HEK293T (cell line): ENCODE measurements around the gene SLC2A13.

Experiments
- CTCF ChIA-PET: fragments of 350-600 bp; formaldehyde crosslinking; extraction: SDS; loops from one replicate; lab custom pipeline; 2021; ENCODE audit warnings: antibody characterized with exemption, inconsistent platforms; lab: Yijun Ruan, JAX
- POLR2A ChIA-PET: fragments of 350-600 bp; formaldehyde crosslinking; extraction: SDS; loops from one replicate; lab custom pipeline; 2020; ENCODE audit warnings: antibody characterized with exemption, inconsistent platforms; lab: Yijun Ruan, JAX
- DNase-seq: peaks from one replicate; pipeline ENCODE4 v3.0.0; 2012; ENCODE audit warnings: mixed read lengths; ENCODE audit errors: extremely low spot score
- ARNT ChIP-seq: fragments of 450-650 bp; IDR thresholded peaks from 2 replicates; pipeline ENCODE4 v1.6.1; 2017; ENCODE audit warnings: mild to moderate bottlenecking
- BHLHE40 ChIP-seq: fragments of 450-650 bp; IDR thresholded peaks from 2 replicates; pipeline ENCODE4 v1.6.1; 2016; ENCODE audit warnings: mild to moderate bottlenecking, moderate library complexity, borderline replicate concordance
- CTBP1 ChIP-seq: fragments of 450-650 bp; IDR thresholded peaks from 2 replicates; pipeline ENCODE4 v1.6.1; 2016; ENCODE audit warnings: borderline replicate concordance
- ELF4 ChIP-seq: fragments of 450-650 bp; IDR thresholded peaks from 2 replicates; pipeline ENCODE4 v1.6.1; 2017; ENCODE audit warnings: antibody characterized with exemption
- FOXA1 ChIP-seq: fragments of 450-650 bp; IDR thresholded peaks from 2 replicates; pipeline ENCODE4 v1.6.1; 2016; ENCODE audit warnings: mild to moderate bottlenecking
- FOXK2 ChIP-seq: fragments of 450-650 bp; IDR thresholded peaks from 2 replicates; pipeline ENCODE4 v1.6.1; 2016; ENCODE audit warnings: mild to moderate bottlenecking
- FOXM1 ChIP-seq: fragments of 450-650 bp; IDR thresholded peaks from 2 replicates; pipeline ENCODE4 v1.6.1; 2017; ENCODE audit warnings: mild to moderate bottlenecking, borderline replicate concordance
- HDGF ChIP-seq: fragments of 450-650 bp; IDR thresholded peaks from 2 replicates; pipeline ENCODE4 v1.6.1; 2017; ENCODE audit warnings: antibody characterized with exemption, borderline replicate concordance
- L3MBTL2 ChIP-seq: fragments of 450-650 bp; conservative IDR thresholded peaks from 2 replicates; pipeline ENCODE4 v1.6.1; 2016; ENCODE audit warnings: mild to moderate bottlenecking
- LEF1 ChIP-seq: fragments of 450-650 bp; IDR thresholded peaks from 2 replicates; pipeline ENCODE4 v1.6.1; 2017; ENCODE audit warnings: mild to moderate bottlenecking, borderline replicate concordance
- NFRKB ChIP-seq: fragments of 450-650 bp; IDR thresholded peaks from 2 replicates; pipeline ENCODE4 v1.6.1; 2016; ENCODE audit warnings: mild to moderate bottlenecking, moderate library complexity
- SP1 ChIP-seq: fragments of 450-650 bp; IDR thresholded peaks from 2 replicates; pipeline ENCODE4 v1.6.1; 2017
- SUZ12 ChIP-seq: fragments of 450-650 bp; IDR thresholded peaks from 2 replicates; pipeline ENCODE4 v1.6.1; 2016; ENCODE audit warnings: mild to moderate bottlenecking
- TARDBP ChIP-seq: fragments of 450-650 bp; IDR thresholded peaks from 2 replicates; pipeline ENCODE4 v1.6.1; 2016
- ZNF384 ChIP-seq: fragments of 450-650 bp; IDR thresholded peaks from 2 replicates; pipeline ENCODE4 v1.6.1; 2016
- TF ChIP-seq, protein P1 (sequence below): fragments of 450-650 bp; IDR thresholded peaks from 2 replicates; pipeline ENCODE4 v1.6.1; 2016

The SLC2A13 gene

GRCh38 chr12:40103043-40103442 is 2.8 kb downstream of the SLC2A13 start:
- TF ChIP-seq FOXK2 (no peak), HDGF (no peak), LEF1 (no peak), L3MBTL2 (no peak), BHLHE40 (no peak), SUZ12 (no peak), ELF4 (no peak), ARNT (no peak), ZNF384 (no peak), TARDBP (no peak), SP1 (no peak), FOXA1 (no peak), CTBP1 (no peak)
- TF ChIP-seq, protein P1, sequence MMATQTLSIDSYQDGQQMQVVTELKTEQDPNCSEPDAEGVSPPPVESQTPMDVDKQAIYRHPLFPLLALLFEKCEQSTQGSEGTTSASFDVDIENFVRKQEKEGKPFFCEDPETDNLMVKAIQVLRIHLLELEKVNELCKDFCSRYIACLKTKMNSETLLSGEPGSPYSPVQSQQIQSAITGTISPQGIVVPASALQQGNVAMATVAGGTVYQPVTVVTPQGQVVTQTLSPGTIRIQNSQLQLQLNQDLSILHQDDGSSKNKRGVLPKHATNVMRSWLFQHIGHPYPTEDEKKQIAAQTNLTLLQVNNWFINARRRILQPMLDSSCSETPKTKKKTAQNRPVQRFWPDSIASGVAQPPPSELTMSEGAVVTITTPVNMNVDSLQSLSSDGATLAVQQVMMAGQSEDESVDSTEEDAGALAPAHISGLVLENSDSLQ, result no peak
- CTCF ChIA-PET, result interaction anchor here (2.1 kb wide), 1 partner anchor 92 kb away, joined by 13 read pairs; no protein-coding TSS in a partner anchor
- DNase-seq, result no peak
- POLR2A ChIA-PET, result no interaction called here

- POLR2A ChIA-PET, result no interaction called here
- TF ChIP-seq TARDBP (no peak), SP1 (no peak), CTBP1 (no peak), BHLHE40 (no peak), ARNT (no peak), HDGF (no peak), ZNF384 (no peak), L3MBTL2 (no peak), FOXA1 (no peak), ELF4 (no peak), SUZ12 (no peak), FOXK2 (no peak)
These were observed 4.1 kb downstream of the SLC2A13 start for GRCh38 chr12:40101747-40102146.

GRCh38 chr12:40099423-40099853 is 6.4 kb downstream of the SLC2A13 start:
- ChIA-PET CTCF (interaction anchor here (0.7 to 1.0 kb wide), 2 partner anchors 88 to 323 kb away, joined by 3 to 6 read pairs; no protein-coding TSS in a partner anchor), POLR2A (no interaction called here)
- no peak for TF ChIP-seq FOXM1
- TF ChIP-seq, protein P1, result peak; percentile 81
- no peak for TF ChIP-seq SP1
- no peak for DNase-seq

More at GRCh38 chr12:40101747-40102146, 4.1 kb downstream of the SLC2A13 start:
- CTCF ChIA-PET, result no interaction called here
- DNase-seq, result no peak

- TF ChIP-seq SUZ12 (no peak), L3MBTL2 (no peak), ZNF384 (no peak), ELF4 (no peak), CTBP1 (no peak), FOXM1 (no peak), NFRKB (no peak), FOXK2 (no peak), FOXA1 (no peak), TARDBP (no peak), SP1 (no peak), BHLHE40 (no peak), ARNT (no peak), HDGF (no peak), LEF1 (no peak)
- TF ChIP-seq, protein P1, result no peak
- no peak for DNase-seq
- ChIA-PET POLR2A (no interaction called here), CTCF (no interaction called here)
These were observed 7.3 kb downstream of the SLC2A13 start for GRCh38 chr12:40098406-40099145.

GRCh38 chr12:40093512-40093911 is 12.4 kb downstream of the SLC2A13 start:
- ChIA-PET CTCF (no interaction called here), POLR2A (no interaction called here)
- TF ChIP-seq FOXM1, result no peak
- TF ChIP-seq, protein P1, result no peak
- no peak for TF ChIP-seq ZNF384
- TF ChIP-seq SP1, result no peak
- DNase-seq, result no peak

GRCh38 chr12:40086471-40086870 is 19.4 kb downstream of the SLC2A13 start:
- ChIA-PET CTCF (interaction anchor here (0.6 kb wide), 1 partner anchor 322 kb away, joined by 3 read pairs; no protein-coding TSS in a partner anchor), POLR2A (no interaction called here)
- no peak for DNase-seq
- TF ChIP-seq CTBP1 (no peak), ZNF384 (no peak), TARDBP (no peak), NFRKB (no peak), HDGF (no peak), L3MBTL2 (no peak), LEF1 (no peak), BHLHE40 (no peak), SUZ12 (no peak), ELF4 (no peak), SP1 (no peak)
- TF ChIP-seq, protein P1, result no peak
